ENCODE measurements around the gene RNASE8. TPM values are rescaled to one million over a fixed set of nuclear protein-coding genes. Genes with fewer than 3 reads are reported as not detected.

The RNASE8 gene
- total RNA-seq, 2 experiments from 2014 or later = not detected

DNA sequence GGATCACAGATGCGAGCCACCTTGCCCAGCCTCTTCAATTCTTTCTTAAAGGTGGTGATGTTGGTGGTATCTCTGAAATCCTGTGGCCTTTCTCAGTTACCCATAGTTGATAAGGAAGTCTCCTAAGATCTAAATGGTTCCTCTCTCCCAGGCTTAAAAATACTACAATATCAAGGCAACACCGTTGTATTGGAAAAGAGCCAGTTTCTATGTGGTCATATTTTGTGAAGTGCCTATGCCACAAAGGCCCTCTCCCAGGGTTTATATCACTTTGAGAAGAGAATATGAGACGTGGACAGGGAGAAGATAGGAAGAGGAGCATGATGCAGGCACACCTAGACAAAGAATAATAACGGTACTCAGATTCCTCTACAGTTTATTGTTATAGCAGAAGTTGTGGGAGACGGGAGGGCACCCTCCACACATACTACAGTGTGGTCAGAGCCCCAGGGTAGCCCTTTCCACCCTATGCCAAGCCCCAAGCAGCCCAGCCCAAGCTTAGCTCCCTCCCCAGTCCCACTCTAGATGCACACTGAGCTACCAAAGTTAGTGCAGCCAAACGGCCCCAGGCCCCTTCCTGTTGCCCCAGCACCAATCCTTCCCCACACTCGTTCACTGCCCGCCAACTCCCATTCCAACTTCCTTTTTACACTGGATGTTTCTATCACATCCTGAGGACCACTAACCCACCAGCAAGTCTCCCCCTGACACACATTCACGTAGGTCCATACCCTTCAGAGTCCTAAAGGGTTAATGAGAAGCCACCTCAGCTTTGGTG, 41.0 kb upstream of the RNASE8 start:
- TF ChIP-seq EZH2phosphoT487 (IDR thresholded peaks at IDR 0.05; ENCODE audit: borderline replicate concordance, low read depth, low read length) = no peak
- TF ChIP-seq CTCF (conservative IDR thresholded peaks at IDR 0.05; ENCODE audit: low read length) = no peak
- intact Hi-C loops (cut with micrococcal nuclease; ENCODE audit: unreplicated experiment) = no loop called here
- no peak overlapping the region for H2AFZ ChIP-seq (ENCODE audit: low read length)
- H3K4me3 ChIP-seq (ENCODE audit: low read depth, low read length, poor library complexity, severe bottlenecking) = no peak overlapping the region
- H3K9me3 ChIP-seq (ENCODE audit: low read length) = no peaks in the 10 kb centered on the region
- no peak overlapping the region for H3K4me2 ChIP-seq (ENCODE audit: low read length)
- ChIA-PET POLR2A (interaction anchor here (0.6 kb wide), 1 partner anchor 399 kb away, joined by 3 read pairs; no protein-coding TSS in a partner anchor), CTCF (ENCODE audit: unreplicated experiment) (interaction anchor here (2.8 kb wide), 1 partner anchor 15 kb away, joined by 10 read pairs; no protein-coding TSS in a partner anchor)
- no peaks in the 10 kb centered on the region for H3K4me1 ChIP-seq (ENCODE audit: insufficient read depth, low read length, poor library complexity, severe bottlenecking)
- H3K9me2 ChIP-seq (ENCODE audit: insufficient read depth, low read length) = no peaks in the 10 kb centered on the region
- H3K36me3 ChIP-seq (ENCODE audit: insufficient read depth, low read length) = no peaks in the 10 kb centered on the region
- H3K27ac ChIP-seq (ENCODE audit: low read depth, low read length, poor library complexity, severe bottlenecking) = no peak overlapping the region
- DNase-seq (ENCODE audit: low spot score) = no peak
- no peaks in the 10 kb centered on the region for H3K79me2 ChIP-seq (ENCODE audit: insufficient read depth, low read depth, low read length)
- no peaks in the 10 kb centered on the region for H4K20me1 ChIP-seq (ENCODE audit: insufficient read depth, low read length)
- BruUV-seq (replicated peaks) = no TSS peak

DNA sequence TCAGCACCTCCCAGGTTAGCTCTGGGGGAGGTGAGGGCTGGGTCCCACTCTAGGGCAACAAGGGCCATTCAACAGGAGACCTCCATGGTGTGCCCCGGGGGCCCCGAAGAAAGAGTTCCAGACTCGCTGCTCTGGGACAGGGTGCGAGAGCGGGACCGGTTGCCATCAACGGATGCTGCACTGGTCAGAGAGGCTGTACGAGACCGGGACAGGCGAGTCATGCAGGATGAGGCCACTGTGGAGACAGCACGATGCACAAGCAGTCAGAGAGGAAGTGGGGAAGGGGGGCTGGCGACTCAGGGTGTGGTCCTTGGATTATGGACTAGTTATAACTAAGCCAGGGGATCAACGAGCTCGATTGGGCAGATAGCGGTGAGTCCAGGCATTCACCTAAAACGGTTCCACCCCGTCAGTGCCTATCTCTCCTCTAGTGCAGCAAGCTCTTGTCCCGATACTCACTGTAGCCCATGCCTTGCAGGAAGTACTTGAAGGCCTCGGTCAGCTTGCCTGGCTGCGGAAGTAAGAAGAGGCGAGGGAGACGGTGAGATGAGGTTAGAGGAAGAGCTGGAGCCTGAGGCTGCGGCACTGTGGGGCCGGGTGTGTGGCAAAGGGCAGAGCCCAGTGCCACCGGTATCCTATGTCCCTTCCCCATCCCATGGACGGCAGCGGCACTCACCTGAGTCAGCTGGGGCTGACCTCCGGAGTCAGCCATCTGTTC, 39.9 kb upstream of the RNASE8 start:
- Histone ChIP-seq H3K36me3 (ENCODE audit: insufficient read depth, low read length) (no peaks in the 10 kb centered on the region), H3K79me2 (ENCODE audit: insufficient read depth, low read depth, low read length) (no peaks in the 10 kb centered on the region), H2AFZ (ENCODE audit: low read length) (no peak overlapping the region), H3K27ac (ENCODE audit: low read depth, low read length, poor library complexity, severe bottlenecking) (no peak overlapping the region), H3K4me3 (ENCODE audit: low read depth, low read length, poor library complexity, severe bottlenecking) (no peak overlapping the region), H3K9me2 (ENCODE audit: insufficient read depth, low read length) (no peaks in the 10 kb centered on the region), H3K4me2 (ENCODE audit: low read length) (no peak overlapping the region), H3K9me3 (ENCODE audit: low read length) (no peaks in the 10 kb centered on the region), H4K20me1 (ENCODE audit: insufficient read depth, low read length) (no peaks in the 10 kb centered on the region), H3K4me1 (ENCODE audit: insufficient read depth, low read length, poor library complexity, severe bottlenecking) (no peaks in the 10 kb centered on the region)
- BruUV-seq (replicated peaks) = no TSS peak
- intact Hi-C loops (cut with micrococcal nuclease; ENCODE audit: unreplicated experiment) = no loop called here
- ChIA-PET POLR2A (interaction anchor here (0.6 kb wide), 1 partner anchor 1169 kb away, joined by 3 read pairs; no protein-coding TSS in a partner anchor), CTCF (ENCODE audit: unreplicated experiment) (no interaction called here)
- no peak for TF ChIP-seq CTCF (conservative IDR thresholded peaks at IDR 0.05; ENCODE audit: low read length)
- no peak for TF ChIP-seq EZH2phosphoT487 (IDR thresholded peaks at IDR 0.05; ENCODE audit: borderline replicate concordance, low read depth, low read length)
- DNase-seq (ENCODE audit: low spot score) = no peak

Measured in OCI-LY7 (cell line).